H1 (cell line): ENCODE data around the gene CD72.

Experiments used
- BACH1 ChIP-seq: IDR thresholded peaks from 2 replicates; pipeline ENCODE4 v1.6.1; 2012; ENCODE audit warnings: low read length, improper control_type of control experiment
- CTCF ChIP-seq, 3 experiments: IDR thresholded peaks; 1 replicate in 2 of 3; 2 replicates in 1 of 3; pipeline versions ENCODE4 v1.5.1 to v1.6.1; 2011; ENCODE audit warnings: low read length in 3 of 3, mild to moderate bottlenecking in 3 of 3, inconsistent platforms in 2 of 3, low read depth in 1 of 3, moderate library complexity in 1 of 3; ENCODE audit not compliant: insufficient read depth in 1 of 3; ENCODE audit errors: control extremely low read depth in 1 of 3
- EGR1 ChIP-seq: IDR thresholded peaks from 2 replicates; pipeline ENCODE4 v1.6.1; 2011; ENCODE audit warnings: low read depth, low read length, borderline replicate concordance
- EP300 ChIP-seq, 2 experiments: IDR thresholded peaks; 1 replicate in 1 of 2; 2 replicates in 1 of 2; pipeline ENCODE4 v1.6.1; 2011 to 2012; ENCODE audit warnings: low read depth in 2 of 2, low read length in 2 of 2, mild to moderate bottlenecking in 2 of 2, borderline replicate concordance in 1 of 2, inconsistent platforms in 1 of 2, moderate library complexity in 1 of 2
- GTF2F1 ChIP-seq: IDR thresholded peaks from 2 replicates; pipeline ENCODE4 v1.6.1; 2012; ENCODE audit warnings: low read depth, low read length, improper control_type of control experiment, borderline replicate concordance
- JUN ChIP-seq: IDR thresholded peaks from 2 replicates; pipeline ENCODE4 v1.6.1; 2011; ENCODE audit warnings: low read depth, mild to moderate bottlenecking, improper control_type of control experiment, low read length
- POLR2A ChIP-seq, 2 experiments: IDR thresholded peaks; 1 replicate in 1 of 2; 2 replicates in 1 of 2; pipeline ENCODE4 v1.6.1; 2011; ENCODE audit warnings: low read depth in 2 of 2, low read length in 2 of 2, mild to moderate bottlenecking in 2 of 2; ENCODE audit errors: control extremely low read depth in 1 of 2
- RBBP5 ChIP-seq: IDR thresholded peaks from 2 replicates; pipeline ENCODE4 v1.7.1; 2012; ENCODE audit warnings: low read depth, mild to moderate bottlenecking, inconsistent platforms, low read length, moderate library complexity, borderline replicate concordance
- SIN3A ChIP-seq, 2 experiments: IDR thresholded peaks in 1 of 2; conservative IDR thresholded peaks in 1 of 2; 2 replicates each; pipeline ENCODE4 v1.6.1; 2011 to 2012; ENCODE audit warnings: low read length in 2 of 2, improper control_type of control experiment in 1 of 2, low read depth in 1 of 2, mild to moderate bottlenecking in 1 of 2
- TEAD4 ChIP-seq: IDR thresholded peaks from 2 replicates; pipeline ENCODE4 v1.6.1; 2012; ENCODE audit warnings: low read depth, low read length, inconsistent platforms, mixed read lengths

- TF ChIP-seq CTCF (IDR thresholded peaks at IDR 0.05; ENCODE audit: control extremely low read depth in 1 of 3, insufficient read depth in 1 of 3, low read depth in 1 of 3, low read length in 3 of 3): no peak
- TF ChIP-seq POLR2A (IDR thresholded peaks at IDR 0.05; ENCODE audit: control extremely low read depth in 1 of 2, low read depth in 2 of 2, low read length in 2 of 2): no peak
- no peak for TF ChIP-seq SIN3A (conservative IDR thresholded peaks at IDR 0.05 in 1 of 2, IDR thresholded peaks at IDR 0.05 in 1 of 2; ENCODE audit: low read depth in 1 of 2, low read length in 2 of 2)
- no peak for TF ChIP-seq EP300 (IDR thresholded peaks at IDR 0.05; ENCODE audit: borderline replicate concordance in 1 of 2, low read depth in 2 of 2, low read length in 2 of 2)
- no peak for TF ChIP-seq TEAD4
- TF ChIP-seq GTF2F1: no peak
- no peak for TF ChIP-seq BACH1
- no peak for TF ChIP-seq EGR1
- no peak for TF ChIP-seq JUN
- no peak for TF ChIP-seq RBBP5
Measured at GRCh38 chr9:35560625-35561337, 57.4 kb downstream of the CD72 start.
